ENCODE data around the gene OR1G1.
"Not testable (repeated sequence)": the region's sequence is repeated elsewhere in the genome, so short reads cannot be mapped to it uniquely, and the experiment has no call there.

OR1G1 gene

GRCh38 chr17:3127451-3127850 is at the start of gene OR1G1:
OR1G1 (minus strand) TSS chr17:3127551; CDS start chr17:3127551, 0 bp downstream.
- no peak for DNase-seq

- no peak for DNase-seq
These were observed 40.2 kb upstream of the OR1G1 start for GRCh38 chr17:3167574-3167973.

- DNase-seq: no peak
These were observed 29.9 kb upstream of the OR1G1 start for GRCh38 chr17:3157218-3157617.

- not testable (repeated sequence) for DNase-seq
These were observed 10.1 kb upstream of the OR1G1 start for GRCh38 chr17:3137494-3137893.

- DNase-seq: no peak
These were observed 23.0 kb downstream of the OR1G1 start, which contains the start of gene OR1D2 for GRCh38 chr17:3104322-3104721. OR1D2 (minus strand) TSS chr17:3104422; CDS start chr17:3092996, 11,426 bp downstream.

All from NCI-H524 treated with DMSO at 0.1 percent for 48 hours (cell line).